ENCODE measurements around the gene UBE2I. TPM values are rescaled to one million over a fixed set of nuclear protein-coding genes. Genes with fewer than 3 reads are reported as not detected.

UBE2I gene
- polyA plus RNA-seq, 10 donors: 89.9 to 116 (median 99.7) TPM

DNA sequence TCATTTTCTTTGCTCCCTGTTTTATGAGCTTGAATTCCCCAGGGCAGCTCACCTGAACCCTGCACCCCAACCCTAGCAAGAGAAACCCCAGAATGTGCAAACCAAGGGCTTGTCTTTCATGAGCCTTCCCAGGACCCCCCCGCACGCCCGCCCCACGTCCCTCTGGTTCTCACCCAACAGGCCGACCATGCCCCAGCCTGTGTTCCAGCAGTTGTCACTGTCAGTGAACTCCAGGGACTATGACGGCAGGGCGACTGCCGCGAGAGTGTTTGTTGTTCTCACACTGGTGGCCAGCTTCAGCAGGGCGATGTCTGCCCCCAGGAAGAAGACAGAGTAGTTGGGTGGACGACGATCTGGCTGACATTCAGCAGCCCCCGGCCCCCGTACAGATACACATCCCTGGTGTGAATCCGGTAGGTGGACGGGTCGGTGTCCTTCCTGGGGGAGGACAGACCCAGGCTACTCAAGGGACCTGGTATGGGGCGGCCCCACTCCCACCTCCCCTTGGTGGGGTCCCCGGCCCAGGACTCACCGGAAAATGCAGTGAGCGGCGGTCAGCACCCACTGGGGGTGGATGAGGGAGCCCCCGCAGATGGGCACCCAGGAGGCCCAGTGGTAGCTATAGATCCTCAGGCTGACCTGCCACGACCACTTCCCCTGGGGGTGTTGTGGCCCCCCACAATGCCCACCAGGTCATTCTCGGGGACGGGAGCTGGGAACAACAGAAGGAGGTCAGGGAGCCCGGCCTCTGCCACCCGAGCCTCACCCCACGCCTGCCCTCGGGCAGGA lies 33.5 kb upstream of the UBE2I start:
- peak in 1 of 3 donors; percentile 18 for DNase-seq

DNA sequence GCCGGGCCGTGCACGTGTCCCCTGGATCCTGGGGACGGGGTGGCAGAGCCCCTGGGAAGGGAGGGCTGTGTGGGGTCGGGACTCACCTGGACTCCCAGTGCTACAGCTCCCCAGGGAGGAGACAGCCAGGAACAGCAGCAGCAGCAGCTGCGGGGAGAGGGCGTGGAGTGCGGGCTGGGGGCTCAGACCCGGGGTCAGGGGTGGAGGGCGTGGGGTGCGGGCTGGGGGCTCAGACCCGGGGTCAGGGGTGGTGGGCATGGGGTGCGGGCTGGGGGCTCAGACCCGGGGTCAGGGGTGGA lies 32.9 kb upstream of the UBE2I start:
- DNase-seq: no peak

DNA sequence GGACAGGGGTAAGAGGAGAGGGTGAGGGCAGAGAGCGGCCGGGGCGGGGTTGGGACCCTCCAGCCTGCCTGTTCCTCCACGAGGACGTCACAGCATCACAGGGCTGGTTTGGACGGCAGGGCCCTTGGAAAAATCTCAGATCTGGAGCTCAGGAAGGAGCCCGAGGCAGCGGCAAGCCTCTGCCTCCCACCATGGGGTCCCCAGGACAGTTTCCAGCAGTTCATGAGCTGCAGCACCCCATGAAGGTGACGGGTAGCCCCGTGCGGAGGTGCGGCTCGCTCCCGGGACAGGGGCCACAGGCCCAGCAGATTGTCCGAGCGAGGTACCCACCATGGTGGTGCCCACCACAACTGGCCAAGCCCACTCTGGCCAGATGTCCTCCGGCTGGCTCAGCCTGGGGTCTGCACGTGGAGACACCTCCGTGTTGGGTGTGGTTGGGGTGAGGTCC lies 32.3 kb upstream of the UBE2I start:
- DNase-seq: no peak

DNA sequence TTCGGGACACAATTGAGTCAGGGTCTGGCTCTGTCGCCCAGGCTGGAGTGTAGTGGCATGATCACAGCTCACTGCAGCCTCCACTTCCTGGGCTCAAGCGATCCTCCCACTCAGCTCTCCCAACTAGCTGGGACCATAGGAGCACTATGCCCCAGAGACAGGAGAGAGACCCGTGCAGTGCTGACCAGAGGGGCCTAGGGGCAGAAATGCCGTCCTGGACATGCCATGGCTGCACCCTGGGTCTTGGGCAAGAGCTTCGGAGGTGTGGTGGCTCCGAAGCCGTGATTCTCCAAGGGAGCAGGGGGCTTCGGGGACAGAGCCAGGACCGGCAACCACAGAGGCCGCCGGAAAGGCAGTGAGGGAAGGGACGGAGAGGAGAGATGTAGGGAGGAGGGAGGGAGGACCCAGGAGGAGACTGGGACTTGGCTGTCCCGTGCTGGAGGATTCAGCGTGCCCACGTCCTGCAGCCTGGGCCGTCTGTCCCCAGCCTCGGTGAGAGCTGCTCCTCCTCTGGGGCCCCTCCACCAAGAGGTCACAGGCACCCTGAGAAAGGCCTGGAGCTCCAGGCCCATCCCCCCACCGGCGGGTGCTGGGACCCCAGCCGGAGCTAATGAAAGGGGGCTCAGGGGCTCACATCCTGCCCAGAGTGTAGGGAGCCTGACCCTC lies 31.7 kb upstream of the UBE2I start:
- DNase-seq: no peak

DNA sequence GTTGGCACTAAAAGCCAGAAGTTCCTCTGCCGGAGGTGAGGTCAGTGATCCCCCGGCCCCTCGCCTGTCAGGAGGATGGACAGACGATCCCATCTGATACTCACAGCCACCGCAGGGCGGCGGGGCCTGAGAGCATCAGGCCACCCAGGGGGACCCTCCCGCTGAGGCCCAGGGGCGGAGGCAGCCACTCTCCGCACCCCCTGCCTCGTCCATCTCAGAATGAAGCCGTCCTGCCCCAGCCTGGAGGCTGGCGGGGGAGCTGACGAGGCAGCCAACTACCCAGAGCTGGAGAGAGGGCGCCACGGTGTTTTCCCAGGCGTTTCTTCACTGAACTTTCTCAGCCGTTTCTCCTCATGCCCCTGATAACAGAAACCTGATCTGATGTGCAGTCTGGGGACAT lies 31.0 kb upstream of the UBE2I start:
- DNase-seq: no peak

DNA sequence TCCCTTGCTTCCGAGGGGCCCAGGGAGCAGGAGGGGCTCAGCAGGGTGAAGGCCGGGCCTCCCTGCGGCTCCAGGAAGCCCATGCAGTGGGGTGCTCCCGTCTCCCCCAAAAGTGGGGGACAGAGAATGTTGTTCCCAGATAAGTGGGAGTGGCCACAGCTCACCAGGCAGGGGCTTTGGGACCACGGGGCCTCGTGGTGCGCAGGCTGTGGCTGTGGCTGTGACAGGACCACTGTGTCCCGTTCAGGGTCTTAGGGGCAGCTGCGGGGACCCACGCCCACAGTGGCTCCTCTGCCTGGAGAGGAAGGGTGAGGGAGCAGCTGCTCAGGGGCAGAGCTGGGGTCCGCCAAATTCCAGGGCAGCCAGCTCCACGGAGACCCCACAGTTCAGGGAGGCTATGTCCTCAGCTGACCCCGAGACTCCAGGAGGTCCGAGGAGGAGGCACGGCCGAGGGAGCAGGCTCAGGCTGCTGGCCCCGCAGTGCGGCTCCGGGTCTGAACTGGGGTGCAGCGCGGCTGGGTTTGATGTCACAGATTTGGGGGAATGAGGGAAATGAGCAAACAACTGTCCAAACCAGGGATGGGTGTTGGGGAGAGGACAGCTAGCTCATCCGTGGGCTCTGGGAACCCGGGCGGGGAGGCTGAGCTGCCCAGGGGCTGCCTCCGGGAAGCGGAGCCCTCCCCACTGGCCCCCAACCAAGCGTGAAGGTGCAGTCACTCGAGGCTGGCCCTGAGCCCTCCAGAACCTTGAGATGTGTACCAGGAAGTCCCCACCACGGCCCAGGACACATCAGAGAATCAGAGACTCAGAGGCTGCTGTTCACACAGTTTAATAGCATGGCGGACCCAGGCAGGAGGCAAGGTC lies 30.1 kb upstream of the UBE2I start:
- no peak for DNase-seq

DNA sequence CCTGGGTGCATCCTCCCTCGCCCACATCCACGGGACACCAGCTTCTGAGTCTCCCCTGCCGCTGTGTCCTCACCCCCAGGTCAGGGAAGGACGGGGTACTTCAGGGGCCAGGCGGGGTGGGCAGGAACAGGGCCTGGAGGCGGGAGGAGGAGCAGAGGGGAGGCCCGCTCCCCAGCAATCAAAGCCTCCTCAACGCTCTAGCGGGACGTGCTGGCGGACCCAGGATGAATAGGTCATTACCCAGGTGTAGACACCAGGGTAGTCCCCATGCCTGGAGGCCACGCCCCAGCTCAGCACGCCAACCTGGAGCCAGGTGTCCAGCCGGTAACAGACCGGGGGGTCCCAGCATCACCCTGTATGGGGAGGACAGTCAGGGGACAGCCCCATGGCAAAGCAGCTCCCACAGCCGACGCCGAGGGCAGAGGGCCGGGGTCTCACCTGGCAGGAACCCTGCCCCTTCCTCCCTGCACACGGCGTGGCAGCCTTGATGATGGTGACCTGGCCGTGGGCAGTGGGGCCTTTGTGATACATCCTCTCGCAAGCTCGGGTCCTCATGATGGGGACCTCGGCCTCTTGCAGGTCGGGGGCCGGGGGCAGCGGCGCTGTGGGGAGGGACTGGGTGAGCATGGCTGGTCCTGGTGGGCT lies 29.4 kb upstream of the UBE2I start:
- DNase-seq: no peak

DNA sequence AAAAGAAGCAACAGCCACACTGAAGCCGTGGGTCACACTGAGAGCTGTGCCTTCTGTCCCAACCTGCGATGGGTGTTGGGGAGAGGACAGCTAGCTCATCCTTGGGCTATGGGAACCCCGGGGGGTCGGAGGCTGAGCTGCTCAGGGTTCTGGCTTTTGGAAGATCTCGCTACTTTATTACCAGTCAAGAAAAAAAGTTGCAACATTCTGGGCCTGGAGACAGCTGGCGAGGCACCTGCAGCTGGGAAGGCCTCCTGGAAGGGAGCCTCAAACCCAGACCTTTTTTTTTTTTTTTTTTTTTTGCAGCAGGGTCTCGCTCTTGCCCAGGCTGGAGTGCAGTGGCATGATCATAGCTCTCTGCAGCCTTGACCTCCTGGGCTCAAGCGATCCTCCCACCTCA lies 28.7 kb upstream of the UBE2I start:
- no peak for DNase-seq

DNA sequence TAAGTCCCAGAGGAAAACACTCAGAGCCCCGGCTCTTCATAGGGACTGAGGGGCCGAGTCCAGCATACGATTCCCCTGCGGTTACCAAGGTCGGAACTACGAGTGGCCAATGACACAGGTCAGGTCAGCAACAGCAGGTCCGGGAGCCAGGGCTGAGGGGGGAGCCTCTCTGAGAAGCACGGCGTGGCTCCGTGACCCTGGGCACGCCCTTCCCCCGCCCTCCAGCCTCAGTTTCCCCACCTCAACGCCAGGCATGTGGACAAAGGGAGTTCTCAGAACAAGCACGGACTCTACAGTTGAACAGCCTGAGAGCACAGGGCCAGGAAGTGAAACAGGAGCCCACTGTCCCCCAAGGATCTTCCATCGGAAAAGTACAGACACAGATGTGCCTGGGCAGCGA lies 27.9 kb upstream of the UBE2I start:
- no peak for DNase-seq

DNA sequence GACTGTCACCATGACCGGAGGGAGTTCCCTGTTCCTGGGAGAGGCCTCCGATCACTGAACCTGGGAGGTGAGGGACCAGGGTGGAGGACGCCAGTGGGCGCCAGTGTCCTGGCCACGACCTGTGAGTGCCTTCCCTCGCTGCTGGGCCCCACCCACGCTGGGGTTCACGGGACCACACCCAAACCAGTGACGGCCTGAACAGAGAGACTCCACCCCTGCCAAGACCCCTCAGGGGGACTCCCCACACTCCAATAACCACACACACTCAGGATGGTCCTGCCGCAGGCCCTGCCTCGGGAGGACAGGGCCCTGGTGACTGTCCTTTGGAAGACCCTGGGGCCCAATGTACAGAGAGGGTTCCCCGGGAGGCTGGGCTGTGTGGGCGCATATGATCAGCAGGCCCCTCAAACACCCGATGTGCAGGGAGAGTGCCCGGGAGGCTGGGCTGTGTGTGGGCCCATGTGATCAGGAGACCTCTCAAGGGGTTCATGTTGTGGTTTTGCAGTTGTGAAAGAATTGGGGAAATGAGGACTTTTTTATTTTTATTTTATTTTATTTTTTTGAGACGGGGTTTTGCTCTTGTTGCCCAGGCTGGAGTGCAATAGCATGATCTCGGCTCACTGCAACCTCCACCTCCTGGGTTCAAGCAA lies 27.0 kb upstream of the UBE2I start:
- DNase-seq: no peak

DNA sequence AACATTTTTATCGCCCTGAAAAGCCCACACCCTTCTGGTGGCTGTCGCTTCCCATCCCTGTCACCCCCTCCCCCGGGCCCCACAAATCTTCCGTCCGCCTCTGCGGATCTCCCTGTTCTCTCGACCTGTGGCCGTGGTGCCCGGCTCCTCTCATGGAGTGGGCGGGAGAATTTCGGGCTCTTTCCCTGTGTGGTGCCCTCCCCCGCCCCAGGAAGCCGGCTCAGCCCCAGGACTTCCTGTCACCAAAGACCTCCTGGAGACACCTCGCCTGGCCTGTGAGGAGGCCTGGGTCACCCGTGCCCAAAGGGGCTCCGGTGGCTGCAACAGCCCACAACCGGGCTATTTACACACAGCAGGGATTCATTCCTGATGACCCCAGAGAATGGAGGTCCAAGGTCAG lies 26.1 kb upstream of the UBE2I start:
- no peak for DNase-seq

DNA sequence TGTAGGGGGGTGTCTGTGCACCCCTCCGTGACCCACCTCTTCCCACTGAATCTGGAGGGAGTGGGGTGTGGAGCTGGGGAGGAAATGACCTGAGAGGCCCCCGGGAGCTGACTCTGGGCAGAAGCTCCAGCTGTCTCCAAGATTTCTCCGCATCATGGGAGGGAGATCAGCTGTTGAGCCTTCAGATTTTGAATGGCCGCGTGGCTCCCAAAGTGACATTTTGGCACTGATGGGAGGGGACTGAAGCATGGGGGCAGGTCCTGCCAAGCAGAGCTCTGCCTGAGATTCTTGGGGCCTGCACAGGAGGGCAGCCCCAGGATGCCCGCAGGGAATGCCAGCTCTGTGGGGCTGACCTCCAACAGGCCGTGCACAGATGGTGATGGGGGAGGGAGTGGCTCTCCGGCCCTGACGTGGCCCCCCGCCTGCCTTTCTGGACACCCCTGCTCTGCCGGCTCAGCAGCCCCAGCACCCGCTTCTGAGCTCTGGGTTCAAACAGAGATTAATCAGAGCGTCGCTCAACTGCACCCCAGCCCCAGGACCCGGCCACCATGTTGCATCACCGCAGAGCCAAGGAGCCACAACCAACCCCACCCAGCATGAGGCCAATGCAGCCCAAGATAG lies 25.3 kb upstream of the UBE2I start:
- DNase-seq: no peak

DNA sequence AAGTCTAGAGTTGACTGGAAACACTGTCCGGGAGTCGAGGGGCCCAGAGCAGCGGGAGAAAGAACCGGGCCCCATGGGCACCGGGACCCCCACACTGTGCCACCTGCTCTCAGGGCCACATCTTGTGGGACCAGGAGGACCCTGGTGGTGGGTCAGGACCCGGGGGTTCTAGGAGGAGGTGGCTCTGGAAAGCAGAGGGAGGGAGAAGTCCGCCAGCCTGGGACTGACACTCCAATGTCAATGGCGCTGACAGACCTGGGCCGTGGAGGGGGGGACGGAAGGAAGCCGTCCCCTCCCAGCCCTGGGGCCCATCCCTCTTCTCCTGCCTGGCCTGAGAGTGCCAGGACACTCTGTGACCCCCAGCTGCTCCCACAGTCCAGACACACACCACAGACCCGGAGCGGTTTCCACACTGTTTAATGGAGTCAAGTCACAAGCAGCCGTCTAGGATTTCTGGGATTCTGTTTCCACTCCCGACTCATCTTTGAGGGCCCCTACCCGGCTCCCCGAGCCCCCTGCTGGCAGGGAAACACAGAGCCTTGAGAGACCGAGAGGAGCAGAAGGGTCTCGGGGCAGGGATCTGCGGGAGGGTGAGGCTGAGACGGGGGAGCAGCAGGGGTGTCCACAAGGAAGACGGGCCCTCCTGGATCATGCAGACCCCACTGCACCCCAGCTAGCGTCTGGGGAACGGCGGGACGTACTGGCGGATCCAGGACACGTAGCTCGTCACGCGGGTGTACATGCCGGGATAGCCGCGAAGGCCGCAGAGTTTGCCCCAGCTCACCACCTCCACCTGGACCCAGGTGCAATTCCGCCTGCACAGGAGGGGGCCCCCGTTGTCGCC lies 23.5 kb upstream of the UBE2I start:
- no peak for DNase-seq

DNA sequence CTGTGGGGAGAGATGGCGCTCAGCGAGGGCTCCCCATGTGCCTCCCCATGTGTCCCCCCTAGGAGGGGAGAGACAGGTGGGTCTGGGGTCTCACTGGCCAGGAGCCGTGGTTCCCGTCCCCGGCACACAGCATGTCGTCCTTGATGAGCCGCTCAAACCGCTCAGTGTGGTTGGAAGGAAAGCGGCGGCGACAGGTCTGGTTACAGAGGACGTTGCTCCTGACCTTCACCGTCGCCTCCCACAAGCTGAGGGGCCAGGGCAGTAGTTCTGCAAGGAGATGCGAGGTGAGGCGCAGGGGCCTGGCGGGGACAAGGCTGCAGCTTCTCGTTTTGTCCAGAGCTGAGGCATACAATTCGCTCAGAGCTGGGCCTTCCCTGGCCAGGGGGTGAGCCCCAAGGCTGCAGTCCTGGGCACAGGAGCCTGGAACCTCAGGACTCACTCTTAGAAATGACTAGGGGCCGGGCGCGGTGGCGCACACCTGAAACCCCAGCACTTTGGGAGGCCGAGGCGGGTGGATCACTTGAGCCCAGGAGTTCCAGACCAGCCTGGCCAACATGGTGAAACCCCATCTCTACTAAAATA lies 22.8 kb upstream of the UBE2I start:
- no peak for DNase-seq

DNA sequence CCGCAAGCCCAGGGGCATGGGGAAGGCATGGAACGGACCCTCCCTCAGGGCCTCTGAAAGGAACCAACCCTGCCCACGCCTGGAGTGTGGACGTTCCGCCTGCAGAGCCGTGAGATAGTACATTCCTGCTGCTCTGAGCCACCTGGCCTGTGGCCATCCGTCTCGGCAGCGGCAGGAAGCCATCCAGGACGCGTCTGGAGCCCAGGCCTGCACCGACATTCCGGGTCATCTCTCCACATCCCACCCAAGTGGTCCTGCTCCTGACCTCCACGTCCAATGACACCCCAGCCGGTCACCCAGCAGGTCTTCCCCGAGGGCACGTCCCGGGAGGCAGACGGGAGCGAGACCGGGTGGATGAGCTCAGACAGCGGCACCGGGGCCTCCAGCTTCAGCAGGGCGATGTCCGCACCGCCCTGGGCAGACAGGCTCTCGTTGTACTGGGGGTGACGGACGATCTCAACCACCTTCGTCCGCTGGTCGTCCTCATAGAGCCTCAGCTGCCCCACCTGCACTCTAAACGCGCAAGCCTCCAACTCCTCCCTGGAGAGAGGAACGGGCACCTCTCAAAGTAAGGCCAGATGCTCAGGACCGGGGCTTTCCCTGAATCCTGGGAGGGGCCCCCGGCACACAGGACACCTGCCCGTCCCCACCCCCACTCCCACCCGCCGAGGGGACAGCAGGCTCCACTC lies 21.3 kb upstream of the UBE2I start:
- peak in 1 of 3 donors; percentile 62 for DNase-seq

DNA sequence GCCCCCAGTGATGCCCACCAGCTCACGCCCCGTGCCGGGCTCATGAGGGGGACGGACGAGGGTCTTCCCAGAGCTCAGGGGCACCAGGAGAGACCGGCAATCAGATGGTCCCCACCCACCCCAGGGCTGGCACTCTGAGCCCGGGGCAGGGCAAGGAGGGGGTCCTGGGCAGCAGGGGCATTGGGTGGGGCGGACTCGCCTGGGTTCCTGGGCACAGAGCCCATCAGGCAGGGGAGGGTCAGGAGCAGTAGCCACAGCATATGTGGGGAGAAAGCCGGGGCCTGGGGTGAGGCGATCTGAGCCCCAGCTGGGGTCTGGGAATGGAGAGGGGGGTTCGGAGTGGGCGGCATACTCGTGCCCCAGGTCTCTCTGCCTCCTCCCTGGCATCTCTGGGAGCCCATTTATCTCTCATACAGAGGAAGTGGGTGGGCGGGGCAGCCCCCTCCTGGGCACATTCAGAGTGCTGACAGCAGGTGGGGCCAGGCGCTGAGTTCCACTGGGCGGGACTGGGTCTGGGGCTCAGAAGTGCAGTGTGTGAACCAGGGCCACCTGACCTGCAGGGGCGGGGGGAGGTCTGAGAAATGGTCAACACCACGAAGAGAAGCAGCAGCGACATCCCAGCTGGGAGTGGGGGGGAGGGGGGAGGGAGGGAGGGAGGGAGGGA lies 20.5 kb upstream of the UBE2I start:
- DNase-seq: no peak

DNA sequence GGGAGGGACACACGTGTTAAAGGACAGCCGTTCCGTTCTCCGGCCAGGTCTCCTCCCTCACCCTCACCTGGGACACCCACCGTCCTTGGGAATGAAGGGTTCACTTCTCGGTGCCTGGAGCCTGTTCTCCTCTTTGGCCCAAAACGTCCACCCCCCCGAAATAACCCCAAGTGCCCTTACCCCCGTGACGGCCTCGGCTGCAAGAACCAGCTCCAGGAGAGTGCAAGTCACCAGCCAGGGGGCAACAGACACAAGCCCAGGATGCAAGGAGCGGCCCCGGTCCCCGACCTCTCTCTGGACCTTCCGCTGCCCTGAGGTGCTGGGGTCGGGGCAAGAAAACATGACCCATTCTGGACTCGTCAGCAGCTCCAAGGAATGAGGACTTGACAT lies 20.0 kb upstream of the UBE2I start:
- DNase-seq: no peak

DNA sequence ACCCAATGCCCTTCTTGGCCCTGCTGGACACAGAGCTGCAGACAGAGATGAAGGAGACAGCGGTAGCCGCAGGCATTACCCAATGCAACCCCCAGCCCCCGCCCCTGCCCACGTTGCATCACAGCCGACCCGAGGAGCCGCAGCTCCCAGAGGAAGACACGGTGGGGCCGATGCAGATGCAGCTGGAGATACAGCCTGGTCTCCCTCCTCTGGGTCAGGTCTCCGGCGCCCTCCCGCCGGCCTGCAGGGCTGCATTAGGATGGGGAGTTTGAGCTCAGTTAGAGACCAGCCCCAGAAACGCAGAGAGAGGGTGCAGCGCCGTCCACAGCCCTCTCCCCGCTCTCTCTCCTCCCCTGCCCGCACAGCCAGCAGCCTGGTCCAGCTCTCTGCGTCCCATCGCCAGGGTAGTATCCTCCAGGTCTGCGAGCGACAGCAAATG lies 19.4 kb upstream of the UBE2I start:
- DNase-seq: no peak
